Uterus (tissue), 4 donors: Measurements from ENCODE around the gene GH1. TPM values are rescaled to one million over a fixed set of nuclear protein-coding genes. Genes with fewer than 3 reads are reported as not detected.

Source experiments
- DNase-seq, 2 donors: peaks; one replicate each; pipeline ENCODE4 v3.0.0-alpha.2; 2019 to 2020
- H3K27ac ChIP-seq, 2 donors: fragments of 200-600 bp; sonication (generic); 1 replicate in 1 of 2; 2 replicates in 1 of 2; pipeline ENCODE4 v1.5.1; 2016 to 2018
- H3K27me3 ChIP-seq, 2 donors: fragments of 200-600 bp; sonication (generic); one replicate each; pipeline ENCODE4 v1.5.1; 2018 to 2019; ENCODE audit warnings: control low read depth in 1 of 2
- H3K36me3 ChIP-seq, 2 donors: fragments of 200-600 bp; sonication (generic); one replicate each; pipeline ENCODE4 v1.5.1; 2019; ENCODE audit warnings: control low read depth in 1 of 2
- H3K4me1 ChIP-seq, 2 donors: fragments of 200-600 bp; sonication (generic); one replicate each; pipeline ENCODE4 v1.5.1; 2018 to 2019; ENCODE audit warnings: control low read depth in 1 of 2
- H3K4me3 ChIP-seq, 2 donors: fragments of 200-600 bp; sonication (generic); 1 replicate in 1 of 2; 2 replicates in 1 of 2; pipeline ENCODE4 v1.5.1; 2018 to 2019; ENCODE audit warnings: mild to moderate bottlenecking in 1 of 2
- H3K9me3 ChIP-seq, 2 donors: fragments of 200-600 bp; sonication (generic); one replicate each; pipeline ENCODE4 v1.5.1; 2019; ENCODE audit warnings: control low read depth in 1 of 2
- POLR2A ChIP-seq, 2 donors: fragments of 450-650 bp; IDR thresholded peaks; one replicate each; pipeline ENCODE4 v1.6.1; 2016; ENCODE audit warnings: antibody characterized with exemption in 2 of 2, mild to moderate bottlenecking in 1 of 2, moderate library complexity in 1 of 2
- intact Hi-C: fragments of 100-400 bp; cut with DNase I; formaldehyde crosslinking; loops from one replicate; pipeline ENCODE4 v1.15.1; 2023; ENCODE audit warnings: low total_unique reads
- total RNA-seq, 4 donors: library from RNA; depleted of rRNA in 3 of 4; stranded (reverse); fragments of >200 nt in 3 of 4; gene quantifications; one replicate each; pipeline versions ENCODE4 v1.1.0 to v1.2.4, GENCODE V29; 2014 to 2023
- TF ChIP-seq, protein P1 (sequence below), 4 experiments: fragments of 200-600 bp in 2 of 4; fragments of 450-650 bp in 2 of 4; sonication (generic) in 2 of 4; IDR thresholded peaks; one replicate each; pipeline ENCODE4 v1.5.1; 2016 to 2019; ENCODE audit warnings: antibody characterized with exemption in 4 of 4, mild to moderate bottlenecking in 2 of 4, moderate library complexity in 1 of 4
- donor health status: DM: yes; HTN: yes; CAD: no.

GH1 gene
- total RNA-seq, 4 donors from 2014 or later: not detected

DNA sequence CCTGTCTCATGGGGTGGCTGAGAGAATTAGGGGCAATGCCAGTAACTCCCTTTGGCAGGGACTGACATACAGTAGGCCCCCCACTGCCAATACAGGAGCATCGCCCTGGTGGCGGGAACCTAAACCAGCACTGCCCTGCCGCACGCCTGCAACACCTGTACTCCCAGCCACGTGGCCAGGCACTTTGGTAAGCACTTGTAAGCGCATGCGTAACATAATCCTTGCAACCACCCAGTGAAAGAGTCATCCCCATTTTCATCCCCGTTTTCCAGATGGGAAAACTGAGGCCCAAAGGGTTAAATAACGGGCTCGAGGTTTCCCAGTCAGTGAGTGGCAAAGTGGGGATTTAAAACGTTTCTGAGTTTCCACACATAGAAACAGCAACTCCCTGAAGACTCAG lies 36.6 kb upstream of the GH1 start:
- Histone ChIP-seq H3K36me3 (no peaks in the 10 kb centered on the region), H3K4me1 (no peaks in the 10 kb centered on the region), H3K9me3 (no peaks in the 10 kb centered on the region), H3K4me3 (no peak overlapping the region), H3K27ac (no peak overlapping the region), H3K27me3 (no peaks in the 10 kb centered on the region)
- TF ChIP-seq, protein P1, sequence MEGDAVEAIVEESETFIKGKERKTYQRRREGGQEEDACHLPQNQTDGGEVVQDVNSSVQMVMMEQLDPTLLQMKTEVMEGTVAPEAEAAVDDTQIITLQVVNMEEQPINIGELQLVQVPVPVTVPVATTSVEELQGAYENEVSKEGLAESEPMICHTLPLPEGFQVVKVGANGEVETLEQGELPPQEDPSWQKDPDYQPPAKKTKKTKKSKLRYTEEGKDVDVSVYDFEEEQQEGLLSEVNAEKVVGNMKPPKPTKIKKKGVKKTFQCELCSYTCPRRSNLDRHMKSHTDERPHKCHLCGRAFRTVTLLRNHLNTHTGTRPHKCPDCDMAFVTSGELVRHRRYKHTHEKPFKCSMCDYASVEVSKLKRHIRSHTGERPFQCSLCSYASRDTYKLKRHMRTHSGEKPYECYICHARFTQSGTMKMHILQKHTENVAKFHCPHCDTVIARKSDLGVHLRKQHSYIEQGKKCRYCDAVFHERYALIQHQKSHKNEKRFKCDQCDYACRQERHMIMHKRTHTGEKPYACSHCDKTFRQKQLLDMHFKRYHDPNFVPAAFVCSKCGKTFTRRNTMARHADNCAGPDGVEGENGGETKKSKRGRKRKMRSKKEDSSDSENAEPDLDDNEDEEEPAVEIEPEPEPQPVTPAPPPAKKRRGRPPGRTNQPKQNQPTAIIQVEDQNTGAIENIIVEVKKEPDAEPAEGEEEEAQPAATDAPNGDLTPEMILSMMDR (IDR thresholded peaks at IDR 0.05): no peak
- no peak for TF ChIP-seq POLR2A (IDR thresholded peaks at IDR 0.05)
- intact Hi-C loops: no loop called here
- DNase-seq: no peak

DNA sequence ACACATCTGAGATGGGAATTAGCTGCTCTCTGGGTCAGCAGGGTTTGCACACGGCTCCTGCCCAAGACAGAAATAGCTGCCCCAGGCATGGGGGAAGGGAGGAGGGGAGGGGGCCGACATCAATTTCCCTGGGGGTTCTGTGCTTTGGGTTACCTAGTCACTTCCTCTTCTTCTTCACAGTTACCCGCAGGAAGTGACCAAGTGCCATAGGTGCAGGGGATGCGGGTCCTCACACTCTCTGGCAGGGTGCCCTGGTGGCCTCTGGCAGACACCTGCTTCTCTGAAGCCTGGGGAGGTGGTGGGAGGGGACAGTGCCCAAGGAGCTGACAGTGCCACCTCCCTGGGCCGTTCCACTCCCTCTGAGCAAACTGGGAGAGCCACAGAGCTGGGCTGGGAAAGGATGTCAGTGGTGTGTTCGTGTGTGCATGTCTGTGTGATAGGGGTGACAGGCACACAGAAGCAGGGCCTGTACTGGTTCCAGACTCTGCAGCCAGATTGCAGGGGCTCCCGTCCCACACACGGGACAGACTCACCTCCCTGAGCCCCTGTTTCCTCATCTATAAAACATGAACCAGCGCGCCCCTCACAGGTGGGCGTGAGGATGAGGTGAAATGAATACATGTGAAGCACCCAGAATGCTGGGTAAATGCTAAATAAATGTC lies 35.9 kb upstream of the GH1 start:
- TF ChIP-seq POLR2A (IDR thresholded peaks at IDR 0.05): no peak
- TF ChIP-seq, protein P1 (IDR thresholded peaks at IDR 0.05): no peak
- Histone ChIP-seq H3K36me3 (no peaks in the 10 kb centered on the region), H3K27me3 (no peaks in the 10 kb centered on the region), H3K4me1 (no peaks in the 10 kb centered on the region), H3K4me3 (no peak overlapping the region), H3K27ac (no peak overlapping the region), H3K9me3 (no peaks in the 10 kb centered on the region)
- DNase-seq: no peak
- intact Hi-C loops: no loop called here

DNA sequence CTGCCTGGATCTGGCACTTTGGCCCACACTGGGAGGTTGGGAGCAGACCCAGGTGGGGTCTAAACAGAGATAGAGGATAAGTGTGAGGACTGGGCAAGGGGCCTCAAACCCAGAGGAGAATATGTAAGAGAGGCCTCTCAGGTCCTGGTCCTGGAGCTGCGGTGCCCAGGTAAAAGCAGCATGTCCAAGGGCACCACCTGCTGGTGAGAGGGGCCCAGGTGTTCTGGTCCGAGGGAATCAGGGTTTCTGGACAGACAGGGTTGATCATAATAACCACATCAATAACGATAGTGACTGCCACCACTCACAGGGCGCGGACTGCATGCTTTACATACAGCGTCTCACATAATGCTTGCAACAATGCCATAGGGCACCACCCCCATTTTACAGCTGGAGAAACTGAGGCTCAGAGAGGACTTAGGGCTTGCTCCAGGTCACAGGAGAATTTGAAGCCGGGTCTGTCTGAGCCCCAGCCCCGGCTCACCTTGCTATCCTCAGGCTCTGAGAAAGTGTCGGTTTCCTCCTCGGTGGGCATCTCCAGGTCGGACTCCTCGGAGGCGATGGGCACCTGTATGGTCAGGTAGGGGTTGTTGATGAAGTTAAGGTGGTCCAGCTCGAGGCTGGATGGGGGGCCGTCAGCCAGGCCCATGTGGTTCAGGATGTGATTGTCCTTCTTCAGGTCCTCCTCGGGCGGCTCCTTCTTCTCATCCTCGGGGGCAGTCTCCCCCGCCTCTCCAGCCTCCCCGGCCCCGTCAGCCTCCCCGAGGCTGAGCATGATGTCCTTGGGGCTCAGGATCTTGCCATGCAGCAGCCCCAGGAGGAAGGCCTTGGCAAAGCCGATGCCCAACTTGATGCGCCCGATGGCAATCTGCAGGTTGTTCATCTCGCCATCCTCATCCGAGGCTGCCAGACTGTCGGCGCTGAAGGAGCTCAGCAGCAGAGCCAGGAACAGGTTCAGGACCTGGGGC lies 32.6 kb upstream of the GH1 start:
- no peak for DNase-seq
- Histone ChIP-seq H3K27me3 (no peaks in the 10 kb centered on the region), H3K4me3 (no peak overlapping the region), H3K9me3 (no peaks in the 10 kb centered on the region), H3K4me1 (no peaks in the 10 kb centered on the region), H3K27ac (no peak overlapping the region), H3K36me3 (no peaks in the 10 kb centered on the region)
- intact Hi-C loops: no loop called here
- TF ChIP-seq POLR2A (IDR thresholded peaks at IDR 0.05): no peak
- TF ChIP-seq, protein P1 (IDR thresholded peaks at IDR 0.05): no peak

DNA sequence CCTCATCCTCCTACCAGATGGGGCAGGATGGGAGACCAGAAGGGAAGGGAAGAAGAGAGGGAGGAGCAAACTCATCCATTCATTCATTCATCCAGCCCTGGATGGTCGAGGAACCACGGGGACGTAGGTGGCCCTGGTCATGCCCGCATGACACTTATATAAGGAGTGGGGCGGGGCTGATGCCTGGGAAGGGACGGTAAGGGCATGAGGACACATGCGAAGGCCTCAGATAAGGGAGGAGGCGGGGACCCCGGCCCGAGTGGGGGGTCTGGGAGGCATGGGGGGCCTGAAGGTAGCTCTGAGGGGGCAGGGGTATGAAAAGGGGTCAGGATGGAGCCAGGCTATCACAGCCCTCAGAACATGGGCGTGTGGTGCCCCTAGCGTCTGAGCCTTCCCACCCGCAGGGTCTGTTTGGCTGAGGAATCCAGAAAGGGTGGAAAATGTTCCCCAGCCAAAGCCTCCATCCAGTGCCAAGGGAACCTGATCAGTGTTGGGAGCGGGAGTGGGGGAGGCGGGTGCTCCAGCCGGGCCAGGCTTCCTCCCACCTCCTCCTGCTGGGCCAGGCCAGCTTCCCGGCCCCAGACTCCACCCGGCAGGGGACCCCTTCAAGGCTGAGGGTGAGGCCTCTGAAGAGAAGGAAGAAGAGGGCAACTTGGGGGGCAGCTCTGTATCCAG lies 31.1 kb upstream of the GH1 start:
- intact Hi-C loops: no loop called here
- TF ChIP-seq POLR2A (IDR thresholded peaks at IDR 0.05): no peak
- TF ChIP-seq, protein P1 (IDR thresholded peaks at IDR 0.05): no peak
- H3K4me1 ChIP-seq: no peaks in the 10 kb centered on the region
- H3K27me3 ChIP-seq: no peaks in the 10 kb centered on the region
- H3K36me3 ChIP-seq: no peaks in the 10 kb centered on the region
- no peak overlapping the region for H3K4me3 ChIP-seq
- DNase-seq: no peak
- H3K27ac ChIP-seq: no peak overlapping the region
- no peaks in the 10 kb centered on the region for H3K9me3 ChIP-seq
